GM18951 (cell line): Measurements from ENCODE around the gene PNLIPRP3.

Source experiments
- POLR2A ChIP-seq: IDR thresholded peaks from 4 replicates; pipeline ENCODE4 v1.6.1; 2011; ENCODE audit warnings: mild to moderate bottlenecking; ENCODE audit not compliant: insufficient read length, insufficient read depth; ENCODE audit errors: extremely low read depth
- in situ Hi-C: fragments of 300-500 bp; cut with MboI; formaldehyde crosslinking; loops from one replicate; pipeline ENCODE4 v1.12.0; 2022; ENCODE audit warnings: low sequenced_read_pairs, mixed read lengths, inconsistent platforms; ENCODE audit not compliant: unreplicated experiment

PNLIPRP3 gene

GRCh38 chr10:116464257-116464656 is 36.6 kb downstream of the PNLIPRP3 start:
- in situ Hi-C loops: no loop called here
- TF ChIP-seq POLR2A: no peak

GRCh38 chr10:116465546-116465945 is 37.9 kb downstream of the PNLIPRP3 start:
- in situ Hi-C loops: no loop called here
- no peak for TF ChIP-seq POLR2A

- in situ Hi-C loops: no loop called here
- TF ChIP-seq POLR2A: no peak
These were observed 39.2 kb downstream of the PNLIPRP3 start for GRCh38 chr10:116466715-116467422.

- in situ Hi-C loops: no loop called here
These were observed 41.8 kb downstream of the PNLIPRP3 start for GRCh38 chr10:116469437-116469836.

GRCh38 chr10:116470071-116470470 is 42.4 kb downstream of the PNLIPRP3 start:
- TF ChIP-seq POLR2A: no peak
- in situ Hi-C loops: no loop called here

More at GRCh38 chr10:116469437-116469836, 41.8 kb downstream of the PNLIPRP3 start:
- no peak for TF ChIP-seq POLR2A

GRCh38 chr10:116470768-116471415 is 43.2 kb downstream of the PNLIPRP3 start:
- no peak for TF ChIP-seq POLR2A
- in situ Hi-C loops: no loop called here

GRCh38 chr10:116472891-116473290 is 45.2 kb downstream of the PNLIPRP3 start:
- no peak for TF ChIP-seq POLR2A
- in situ Hi-C loops: no loop called here

GRCh38 chr10:116475866-116476265 is 48.2 kb downstream of the PNLIPRP3 start:
- TF ChIP-seq POLR2A: no peak
- in situ Hi-C loops: no loop called here

GRCh38 chr10:116476461-116476860 is 48.8 kb downstream of the PNLIPRP3 start:
- no peak for TF ChIP-seq POLR2A
- in situ Hi-C loops: no loop called here

GRCh38 chr10:116477986-116478664 is 50.5 kb downstream of the PNLIPRP3 start:
- TF ChIP-seq POLR2A: no peak
- in situ Hi-C loops: no loop called here

GRCh38 chr10:116486770-116487448 is 59.3 kb downstream of the PNLIPRP3 start:
- no peak for TF ChIP-seq POLR2A
- in situ Hi-C loops: no loop called here

GRCh38 chr10:116487522-116488430 is 60.1 kb downstream of the PNLIPRP3 start:
- no peak for TF ChIP-seq POLR2A
- in situ Hi-C loops: no loop called here
